ENCODE data around the gene UNC80.

- TF ChIP-seq, protein P1, sequence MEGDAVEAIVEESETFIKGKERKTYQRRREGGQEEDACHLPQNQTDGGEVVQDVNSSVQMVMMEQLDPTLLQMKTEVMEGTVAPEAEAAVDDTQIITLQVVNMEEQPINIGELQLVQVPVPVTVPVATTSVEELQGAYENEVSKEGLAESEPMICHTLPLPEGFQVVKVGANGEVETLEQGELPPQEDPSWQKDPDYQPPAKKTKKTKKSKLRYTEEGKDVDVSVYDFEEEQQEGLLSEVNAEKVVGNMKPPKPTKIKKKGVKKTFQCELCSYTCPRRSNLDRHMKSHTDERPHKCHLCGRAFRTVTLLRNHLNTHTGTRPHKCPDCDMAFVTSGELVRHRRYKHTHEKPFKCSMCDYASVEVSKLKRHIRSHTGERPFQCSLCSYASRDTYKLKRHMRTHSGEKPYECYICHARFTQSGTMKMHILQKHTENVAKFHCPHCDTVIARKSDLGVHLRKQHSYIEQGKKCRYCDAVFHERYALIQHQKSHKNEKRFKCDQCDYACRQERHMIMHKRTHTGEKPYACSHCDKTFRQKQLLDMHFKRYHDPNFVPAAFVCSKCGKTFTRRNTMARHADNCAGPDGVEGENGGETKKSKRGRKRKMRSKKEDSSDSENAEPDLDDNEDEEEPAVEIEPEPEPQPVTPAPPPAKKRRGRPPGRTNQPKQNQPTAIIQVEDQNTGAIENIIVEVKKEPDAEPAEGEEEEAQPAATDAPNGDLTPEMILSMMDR (IDR thresholded peaks at IDR 0.05): no peak
- no peak for TF ChIP-seq ZFX (IDR thresholded peaks at IDR 0.05; ENCODE audit: borderline replicate concordance)
These were observed 237.5 kb downstream of the UNC80 start for GRCh38 chr2:210009126-210009525.
